ENCODE data around the gene EPB41L5. TPM values are rescaled to one million over a fixed set of nuclear protein-coding genes. Genes with fewer than 3 reads are reported as not detected.

EPB41L5 gene
- total RNA-seq, 2 experiments from 2014 or later: 5.6 to 14.1 TPM

- ChIA-PET CTCF (ENCODE audit: unreplicated experiment) (no interaction called here), POLR2A (interaction anchor here (1.5 kb wide), 1 partner anchor 9 kb away, joined by 5 read pairs; no protein-coding TSS in a partner anchor)
- Histone ChIP-seq H2AFZ (ENCODE audit: low read length) (no peak overlapping the region), H3K79me2 (ENCODE audit: insufficient read depth, low read depth, low read length) (peaks cover 23% of the 10 kb centered on the region), H3K4me2 (ENCODE audit: low read length) (peak overlapping the region; percentile 84), H3K27ac (ENCODE audit: low read depth, low read length, poor library complexity, severe bottlenecking) (peak overlapping the region; percentile 78), H3K4me3 (ENCODE audit: low read depth, low read length, poor library complexity, severe bottlenecking) (peak overlapping the region; percentile 76), H3K36me3 (ENCODE audit: insufficient read depth, low read length) (peaks cover 24% of the 10 kb centered on the region; the same call in 1 of the 2 replicates), H3K4me1 (ENCODE audit: insufficient read depth, low read length, poor library complexity, severe bottlenecking) (peaks cover 65% of the 10 kb centered on the region), H3K9me2 (ENCODE audit: insufficient read depth, low read length) (no peaks in the 10 kb centered on the region), H3K9me3 (ENCODE audit: low read length) (no peaks in the 10 kb centered on the region), H4K20me1 (ENCODE audit: insufficient read depth, low read length) (peaks cover 7% of the 10 kb centered on the region; the same call in 1 of the 2 replicates)
- intact Hi-C loops (cut with micrococcal nuclease; ENCODE audit: unreplicated experiment): loop anchor here (5.0 kb wide), 1 partner anchor 467 kb away; the partner anchor contains the start of gene PTPN4
- BruUV-seq (replicated peaks): no TSS peak
- DNase-seq (ENCODE audit: low spot score): no peak
- TF ChIP-seq EZH2phosphoT487 (IDR thresholded peaks at IDR 0.05; ENCODE audit: borderline replicate concordance, low read depth, low read length): no peak
- TF ChIP-seq, protein P1, sequence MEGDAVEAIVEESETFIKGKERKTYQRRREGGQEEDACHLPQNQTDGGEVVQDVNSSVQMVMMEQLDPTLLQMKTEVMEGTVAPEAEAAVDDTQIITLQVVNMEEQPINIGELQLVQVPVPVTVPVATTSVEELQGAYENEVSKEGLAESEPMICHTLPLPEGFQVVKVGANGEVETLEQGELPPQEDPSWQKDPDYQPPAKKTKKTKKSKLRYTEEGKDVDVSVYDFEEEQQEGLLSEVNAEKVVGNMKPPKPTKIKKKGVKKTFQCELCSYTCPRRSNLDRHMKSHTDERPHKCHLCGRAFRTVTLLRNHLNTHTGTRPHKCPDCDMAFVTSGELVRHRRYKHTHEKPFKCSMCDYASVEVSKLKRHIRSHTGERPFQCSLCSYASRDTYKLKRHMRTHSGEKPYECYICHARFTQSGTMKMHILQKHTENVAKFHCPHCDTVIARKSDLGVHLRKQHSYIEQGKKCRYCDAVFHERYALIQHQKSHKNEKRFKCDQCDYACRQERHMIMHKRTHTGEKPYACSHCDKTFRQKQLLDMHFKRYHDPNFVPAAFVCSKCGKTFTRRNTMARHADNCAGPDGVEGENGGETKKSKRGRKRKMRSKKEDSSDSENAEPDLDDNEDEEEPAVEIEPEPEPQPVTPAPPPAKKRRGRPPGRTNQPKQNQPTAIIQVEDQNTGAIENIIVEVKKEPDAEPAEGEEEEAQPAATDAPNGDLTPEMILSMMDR (conservative IDR thresholded peaks at IDR 0.05; ENCODE audit: low read length): no peak
Observed at GRCh38 chr2:120224256-120224655, 211.4 kb downstream of the EPB41L5 start.

- CTCF ChIA-PET (ENCODE audit: unreplicated experiment): no interaction called here
- BruUV-seq (replicated peaks): no TSS peak
- H3K27ac ChIP-seq (ENCODE audit: low read depth, low read length, poor library complexity, severe bottlenecking): no peak overlapping the region
- H3K36me3 ChIP-seq (ENCODE audit: insufficient read depth, low read length): peaks cover 18% of the 10 kb centered on the region; the same call in 1 of the 2 replicates
- DNase-seq (ENCODE audit: low spot score): no peak
- H3K79me2 ChIP-seq (ENCODE audit: insufficient read depth, low read depth, low read length): peaks cover 23% of the 10 kb centered on the region
- H3K4me3 ChIP-seq (ENCODE audit: low read depth, low read length, poor library complexity, severe bottlenecking): no peak overlapping the region
- H4K20me1 ChIP-seq (ENCODE audit: insufficient read depth, low read length): peaks cover 7% of the 10 kb centered on the region; the same call in 1 of the 2 replicates
- H2AFZ ChIP-seq (ENCODE audit: low read length): no peak overlapping the region
- TF ChIP-seq, protein P1 (conservative IDR thresholded peaks at IDR 0.05; ENCODE audit: low read length): no peak
- TF ChIP-seq EZH2phosphoT487 (IDR thresholded peaks at IDR 0.05; ENCODE audit: borderline replicate concordance, low read depth, low read length): no peak
- peaks cover 68% of the 10 kb centered on the region for H3K4me1 ChIP-seq (ENCODE audit: insufficient read depth, low read length, poor library complexity, severe bottlenecking)
- no peaks in the 10 kb centered on the region for H3K9me2 ChIP-seq (ENCODE audit: insufficient read depth, low read length)
- intact Hi-C loops (cut with micrococcal nuclease; ENCODE audit: unreplicated experiment): loop anchor here (5.0 kb wide), 1 partner anchor 468 kb away; the partner anchor contains the start of gene PTPN4
- H3K4me2 ChIP-seq (ENCODE audit: low read length): peak overlapping the region; percentile 84
- POLR2A ChIA-PET: interaction anchor here (1.0 to 1.5 kb wide), 2 partner anchors 9 to 85 kb away, joined by 5 read pairs; no protein-coding TSS in a partner anchor
- H3K9me3 ChIP-seq (ENCODE audit: low read length): no peaks in the 10 kb centered on the region
Observed at GRCh38 chr2:120224735-120225548, 212.1 kb downstream of the EPB41L5 start.
